ENCODE results near the gene POU3F2.

Gene POU3F2

GRCh38 chr6:98887650-98888049 is 53.3 kb downstream of the POU3F2 start:
- H3K4me1 ChIP-seq (ENCODE audit: low read length), result no peaks in the 10 kb centered on the region
- TF ChIP-seq CTCF (IDR thresholded peaks at IDR 0.05; ENCODE audit: low read depth, low read length), result no peak
- no peak for TF ChIP-seq EZH2phosphoT487 (IDR thresholded peaks at IDR 0.05; ENCODE audit: low read depth)
- H3K36me3 ChIP-seq (replicated peaks; ENCODE audit: low read depth, low read length), result no peaks in the 10 kb centered on the region
- no peak overlapping the region for H3K4me3 ChIP-seq (ENCODE audit: low read length)
- no peaks in the 10 kb centered on the region for H3K9me3 ChIP-seq (ENCODE audit: insufficient read depth, low read length)
- no peaks in the 10 kb centered on the region; the same call in 1 of the 2 replicates for H4K20me1 ChIP-seq (ENCODE audit: insufficient read depth, low read length)
- no peak overlapping the region for H3K9ac ChIP-seq (ENCODE audit: low read length)
- no peaks in the 10 kb centered on the region for H3K79me2 ChIP-seq (ENCODE audit: low read length)
- H2AFZ ChIP-seq (ENCODE audit: low read depth, low read length), result no peak overlapping the region
- H3K27ac ChIP-seq (ENCODE audit: low read length), result no peak overlapping the region
- no peaks in the 10 kb centered on the region for H3K27me3 ChIP-seq (ENCODE audit: low read depth, low read length)
- no peak overlapping the region for H3K4me2 ChIP-seq (ENCODE audit: low read length)
